ENCODE results near the gene ZBTB42. TPM values are rescaled to one million over a fixed set of nuclear protein-coding genes. Genes with fewer than 3 reads are reported as not detected.

Gene ZBTB42
- total RNA-seq, 2 donors from 2014 or later: 2.7 to 3.3 TPM

GRCh38 chr14:104782086-104782807 lies 18.7 kb upstream of the ZBTB42 start:
- Mint-ChIP-seq H3K4me1 (peaks cover 5% of the 10 kb centered on the region), H3K4me3 (no peak overlapping the region), H3K36me3 (ENCODE audit: low read depth) (no peaks in the 10 kb centered on the region), H3K27me3 (no peaks in the 10 kb centered on the region), H3K27ac (no peak overlapping the region)
- ATAC-seq (no peak), DNase-seq (no peak)
- no peaks in the 10 kb centered on the region for H3K9me3 ChIP-seq (ENCODE audit: control insufficient read depth, low read length, poor library complexity, severe bottlenecking)

DNA sequence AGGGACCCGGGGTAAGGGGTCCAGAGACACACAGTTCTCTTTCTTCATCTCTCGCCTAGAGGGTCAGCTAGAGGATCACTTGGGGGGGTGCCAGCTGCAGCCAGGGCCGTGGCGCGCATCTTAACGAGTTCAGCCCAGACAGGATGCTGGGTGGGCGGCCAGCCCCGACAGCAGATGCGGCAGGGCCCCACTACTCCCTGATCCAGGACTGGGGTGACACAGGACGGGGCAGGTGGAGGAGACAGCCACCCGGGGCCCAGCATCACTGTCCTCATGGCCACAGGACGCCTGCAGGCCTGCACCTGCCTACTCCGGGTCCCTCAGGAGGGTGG lies 18.1 kb upstream of the ZBTB42 start:
- Mint-ChIP-seq H3K4me3 (no peak overlapping the region), H3K36me3 (ENCODE audit: low read depth) (no peaks in the 10 kb centered on the region), H3K27ac (no peak overlapping the region), H3K27me3 (no peaks in the 10 kb centered on the region), H3K4me1 (peaks cover 5% of the 10 kb centered on the region)
- no peak for DNase-seq
- no peaks in the 10 kb centered on the region for H3K9me3 ChIP-seq (ENCODE audit: control insufficient read depth, low read length, poor library complexity, severe bottlenecking)
- ATAC-seq: no peak

- no peaks in the 10 kb centered on the region for H3K36me3 Mint-ChIP-seq (ENCODE audit: low read depth)
- no peaks in the 10 kb centered on the region for H3K9me3 ChIP-seq (ENCODE audit: control insufficient read depth, low read length, poor library complexity, severe bottlenecking)
- no peak overlapping the region for H3K4me3 Mint-ChIP-seq
- H3K4me1 Mint-ChIP-seq: peaks cover 5% of the 10 kb centered on the region
- no peak for DNase-seq
- H3K27ac Mint-ChIP-seq: no peak overlapping the region
- no peaks in the 10 kb centered on the region for H3K27me3 Mint-ChIP-seq
- no peak for ATAC-seq
Observed at GRCh38 chr14:104783484-104784217, 17.2 kb upstream of the ZBTB42 start.

DNA sequence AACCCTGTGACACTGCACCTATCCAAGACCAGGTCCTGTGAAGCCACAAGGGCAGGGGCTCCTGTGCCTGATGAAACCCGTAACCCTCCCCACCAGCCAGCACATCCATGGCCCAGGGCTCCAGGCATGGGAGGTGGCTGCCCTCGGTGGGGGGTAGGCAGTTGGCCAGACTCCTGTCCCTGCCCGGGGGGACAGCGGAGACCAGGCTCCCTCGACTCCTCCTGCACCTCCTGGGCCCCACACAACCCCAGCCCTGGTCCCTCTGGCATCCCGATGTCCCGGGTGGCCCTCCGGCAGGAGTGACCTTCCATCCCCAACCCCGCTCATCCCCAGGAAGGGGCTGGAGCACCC lies 16.7 kb upstream of the ZBTB42 start:
- H3K27me3 Mint-ChIP-seq: no peaks in the 10 kb centered on the region
- no peak for ATAC-seq
- no peak overlapping the region for H3K27ac Mint-ChIP-seq
- no peak for DNase-seq
- H3K4me1 Mint-ChIP-seq: peaks cover 5% of the 10 kb centered on the region
- H3K4me3 Mint-ChIP-seq: no peak overlapping the region
- H3K9me3 ChIP-seq (ENCODE audit: control insufficient read depth, low read length, poor library complexity, severe bottlenecking): no peaks in the 10 kb centered on the region
- H3K36me3 Mint-ChIP-seq (ENCODE audit: low read depth): no peaks in the 10 kb centered on the region

GRCh38 chr14:104784846-104785707 lies 15.8 kb upstream of the ZBTB42 start:
- ATAC-seq (no peak), DNase-seq (no peak)
- no peaks in the 10 kb centered on the region for H3K9me3 ChIP-seq (ENCODE audit: control insufficient read depth, low read length, poor library complexity, severe bottlenecking)
- Mint-ChIP-seq H3K36me3 (ENCODE audit: low read depth) (no peaks in the 10 kb centered on the region), H3K4me3 (no peak overlapping the region), H3K27me3 (no peaks in the 10 kb centered on the region), H3K27ac (peak overlapping the region; percentile 16), H3K4me1 (peaks cover 7% of the 10 kb centered on the region)

GRCh38 chr14:104785708-104786080 lies 15.2 kb upstream of the ZBTB42 start:
- DNase-seq (no peak), ATAC-seq (no peak)
- Mint-ChIP-seq H3K27me3 (no peaks in the 10 kb centered on the region), H3K36me3 (ENCODE audit: low read depth) (no peaks in the 10 kb centered on the region), H3K27ac (peak overlapping the region; percentile 16), H3K4me1 (peaks cover 7% of the 10 kb centered on the region), H3K4me3 (no peak overlapping the region)
- H3K9me3 ChIP-seq (ENCODE audit: control insufficient read depth, low read length, poor library complexity, severe bottlenecking): no peaks in the 10 kb centered on the region

DNA sequence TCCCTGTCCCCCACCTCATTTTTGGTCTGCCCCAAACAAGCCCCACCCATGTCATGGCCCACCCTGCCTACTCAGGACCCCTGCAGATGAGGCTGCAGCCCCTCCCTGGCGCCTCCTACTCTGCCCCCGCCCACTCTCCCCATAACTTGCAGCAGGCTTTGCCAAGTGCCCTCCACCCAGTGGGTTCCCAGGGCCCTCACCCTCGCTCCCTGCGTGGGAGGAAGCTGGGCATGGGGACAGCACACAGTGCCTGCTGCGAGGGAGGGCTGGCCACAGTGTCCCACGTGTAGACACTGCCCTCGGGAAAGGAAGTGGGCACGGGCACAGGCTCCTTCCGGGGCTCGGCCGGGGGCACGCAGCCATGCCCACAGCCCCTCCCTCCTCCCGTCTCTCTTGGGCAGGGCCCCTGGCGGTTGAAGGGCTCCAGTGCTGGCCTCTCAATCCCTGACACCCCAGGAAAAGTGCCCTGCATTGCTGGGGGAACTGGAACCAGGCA lies 14.8 kb upstream of the ZBTB42 start:
- H3K27me3 Mint-ChIP-seq: no peaks in the 10 kb centered on the region
- no peak overlapping the region for H3K4me3 Mint-ChIP-seq
- ATAC-seq (peak; percentile 63), DNase-seq (no peak)
- H3K27ac Mint-ChIP-seq: peak overlapping the region; percentile 16
- H3K4me1 Mint-ChIP-seq: peaks cover 11% of the 10 kb centered on the region
- no peaks in the 10 kb centered on the region for H3K36me3 Mint-ChIP-seq (ENCODE audit: low read depth)
- no peaks in the 10 kb centered on the region for H3K9me3 ChIP-seq (ENCODE audit: control insufficient read depth, low read length, poor library complexity, severe bottlenecking)

- H3K9me3 ChIP-seq (ENCODE audit: control insufficient read depth, low read length, poor library complexity, severe bottlenecking): no peaks in the 10 kb centered on the region
- ATAC-seq (no peak), DNase-seq (no peak)
- Mint-ChIP-seq H3K27me3 (no peaks in the 10 kb centered on the region), H3K27ac (peak overlapping the region; percentile 16), H3K4me3 (no peak overlapping the region), H3K36me3 (ENCODE audit: low read depth) (no peaks in the 10 kb centered on the region), H3K4me1 (peaks cover 16% of the 10 kb centered on the region)
Observed at GRCh38 chr14:104786726-104787675, 13.9 kb upstream of the ZBTB42 start.

DNA sequence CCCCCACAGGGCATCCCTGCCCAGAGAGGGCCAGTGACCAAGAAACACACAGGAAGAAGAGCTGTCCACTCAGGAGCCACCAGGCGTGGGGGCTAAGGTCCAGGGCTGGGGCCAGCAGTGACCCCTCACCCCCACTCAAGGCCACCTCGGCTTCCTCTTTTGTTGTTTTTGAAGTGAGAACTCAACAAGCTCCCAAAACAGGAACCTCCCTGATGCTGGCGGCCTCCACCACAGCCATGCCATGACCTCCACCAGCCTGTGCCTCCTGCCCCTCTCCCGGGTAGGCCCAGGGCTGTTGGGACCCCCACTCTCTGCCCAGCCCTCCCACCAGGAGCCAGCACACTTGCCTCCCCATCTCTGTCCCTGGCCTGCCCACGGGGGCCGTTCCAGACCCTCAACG lies 13.2 kb upstream of the ZBTB42 start:
- H3K4me3 Mint-ChIP-seq: no peak overlapping the region
- H3K4me1 Mint-ChIP-seq: peaks cover 19% of the 10 kb centered on the region
- no peaks in the 10 kb centered on the region for H3K9me3 ChIP-seq (ENCODE audit: control insufficient read depth, low read length, poor library complexity, severe bottlenecking)
- no peak for ATAC-seq
- H3K27me3 Mint-ChIP-seq: no peaks in the 10 kb centered on the region
- DNase-seq: no peak
- no peak overlapping the region for H3K27ac Mint-ChIP-seq
- H3K36me3 Mint-ChIP-seq (ENCODE audit: low read depth): no peaks in the 10 kb centered on the region

GRCh38 chr14:104788161-104788818 lies 12.6 kb upstream of the ZBTB42 start:
- no peaks in the 10 kb centered on the region for H3K27me3 Mint-ChIP-seq
- H3K4me1 Mint-ChIP-seq: peaks cover 24% of the 10 kb centered on the region
- DNase-seq (no peak), ATAC-seq (no peak)
- no peaks in the 10 kb centered on the region for H3K36me3 Mint-ChIP-seq (ENCODE audit: low read depth)
- H3K4me3 Mint-ChIP-seq: no peak overlapping the region
- no peak overlapping the region for H3K27ac Mint-ChIP-seq
- H3K9me3 ChIP-seq (ENCODE audit: control insufficient read depth, low read length, poor library complexity, severe bottlenecking): no peaks in the 10 kb centered on the region

- Mint-ChIP-seq H3K36me3 (ENCODE audit: low read depth) (no peaks in the 10 kb centered on the region), H3K4me1 (peaks cover 29% of the 10 kb centered on the region), H3K4me3 (no peak overlapping the region), H3K27ac (no peak overlapping the region), H3K27me3 (no peaks in the 10 kb centered on the region)
- DNase-seq (no peak), ATAC-seq (no peak)
- H3K9me3 ChIP-seq (ENCODE audit: control insufficient read depth, low read length, poor library complexity, severe bottlenecking): no peaks in the 10 kb centered on the region
Observed at GRCh38 chr14:104788873-104789663, 11.8 kb upstream of the ZBTB42 start.
